Testis (tissue), 2 donors: ENCODE data around the gene PRKCA.

Source experiments
- POLR2A ChIP-seq: fragments of 450-650 bp; IDR thresholded peaks from one replicate; pipeline ENCODE4 v1.6.1; 2017; ENCODE audit warnings: antibody characterized with exemption, mild to moderate bottlenecking, moderate library complexity
- TF ChIP-seq, protein P1 (sequence below), 3 experiments: fragments of 450-650 bp in 2 of 3; fragments of 200-600 bp in 1 of 3; sonication (generic) in 1 of 3; IDR thresholded peaks; one replicate each; pipeline ENCODE4 v1.5.1; 2016 to 2019; ENCODE audit warnings: antibody characterized with exemption in 3 of 3, mild to moderate bottlenecking in 2 of 3, moderate library complexity in 1 of 3

DNA sequence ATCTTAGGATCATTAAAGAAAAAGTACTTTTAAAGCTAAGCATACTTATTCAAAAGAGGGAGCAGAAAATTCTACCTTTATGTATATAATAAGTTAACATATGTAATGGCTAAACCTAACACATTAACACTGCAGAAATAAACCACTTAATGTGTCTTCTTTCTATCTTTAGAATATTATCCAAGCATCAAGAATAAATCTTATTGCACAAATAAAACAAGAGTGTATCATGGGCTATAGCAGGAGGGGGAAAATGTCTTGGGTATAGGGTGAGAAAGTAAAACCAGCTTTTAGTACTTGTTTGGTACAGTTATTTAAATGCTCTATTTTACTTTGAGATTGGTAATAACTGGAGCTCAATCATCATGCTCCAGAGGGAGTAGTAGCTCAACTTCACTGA lies 10.9 kb downstream of the PRKCA start:
- TF ChIP-seq POLR2A = no peak
- TF ChIP-seq, protein P1, sequence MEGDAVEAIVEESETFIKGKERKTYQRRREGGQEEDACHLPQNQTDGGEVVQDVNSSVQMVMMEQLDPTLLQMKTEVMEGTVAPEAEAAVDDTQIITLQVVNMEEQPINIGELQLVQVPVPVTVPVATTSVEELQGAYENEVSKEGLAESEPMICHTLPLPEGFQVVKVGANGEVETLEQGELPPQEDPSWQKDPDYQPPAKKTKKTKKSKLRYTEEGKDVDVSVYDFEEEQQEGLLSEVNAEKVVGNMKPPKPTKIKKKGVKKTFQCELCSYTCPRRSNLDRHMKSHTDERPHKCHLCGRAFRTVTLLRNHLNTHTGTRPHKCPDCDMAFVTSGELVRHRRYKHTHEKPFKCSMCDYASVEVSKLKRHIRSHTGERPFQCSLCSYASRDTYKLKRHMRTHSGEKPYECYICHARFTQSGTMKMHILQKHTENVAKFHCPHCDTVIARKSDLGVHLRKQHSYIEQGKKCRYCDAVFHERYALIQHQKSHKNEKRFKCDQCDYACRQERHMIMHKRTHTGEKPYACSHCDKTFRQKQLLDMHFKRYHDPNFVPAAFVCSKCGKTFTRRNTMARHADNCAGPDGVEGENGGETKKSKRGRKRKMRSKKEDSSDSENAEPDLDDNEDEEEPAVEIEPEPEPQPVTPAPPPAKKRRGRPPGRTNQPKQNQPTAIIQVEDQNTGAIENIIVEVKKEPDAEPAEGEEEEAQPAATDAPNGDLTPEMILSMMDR (IDR thresholded peaks at IDR 0.05) = no peak
